Mucosa of rectum (tissue), 2 donors: ENCODE results near the gene PRKG1.

Source experiments
- H3K27ac ChIP-seq, 2 donors: one replicate each; pipeline ENCODE4 v1.7.0; 2013; ENCODE audit warnings: inconsistent platforms in 2 of 2, low read depth in 2 of 2, low read length in 2 of 2
- H3K27me3 ChIP-seq, 2 donors: one replicate each; pipeline ENCODE4 v1.7.0; 2013; ENCODE audit warnings: low read length in 2 of 2; ENCODE audit not compliant: control insufficient read depth in 2 of 2, insufficient read depth in 2 of 2
- H3K36me3 ChIP-seq, 2 donors: one replicate each; pipeline ENCODE4 v1.7.0; 2013; ENCODE audit warnings: low read length in 2 of 2; ENCODE audit not compliant: control insufficient read depth in 2 of 2, insufficient read depth in 2 of 2
- H3K4me1 ChIP-seq, 2 donors: one replicate each; pipeline ENCODE4 v1.7.0; 2013; ENCODE audit warnings: low read length in 2 of 2, mild to moderate bottlenecking in 1 of 2; ENCODE audit not compliant: control insufficient read depth in 2 of 2, insufficient read depth in 2 of 2
- H3K4me3 ChIP-seq, 2 donors: one replicate each; pipeline ENCODE4 v1.7.0; 2013; ENCODE audit warnings: low read length in 2 of 2
- H3K9ac ChIP-seq, 2 donors: one replicate each; pipeline ENCODE4 v1.7.0; 2013; ENCODE audit warnings: low read length in 2 of 2, low read depth in 1 of 2, mild to moderate bottlenecking in 1 of 2
- H3K9me3 ChIP-seq, 2 donors: one replicate each; pipeline ENCODE4 v1.7.0; 2013; ENCODE audit warnings: low read length in 2 of 2; ENCODE audit not compliant: control insufficient read depth in 2 of 2
- donor health status: healthy.
- donor health status: Normal muscosa, but diverticular disease.

Gene PRKG1

DNA sequence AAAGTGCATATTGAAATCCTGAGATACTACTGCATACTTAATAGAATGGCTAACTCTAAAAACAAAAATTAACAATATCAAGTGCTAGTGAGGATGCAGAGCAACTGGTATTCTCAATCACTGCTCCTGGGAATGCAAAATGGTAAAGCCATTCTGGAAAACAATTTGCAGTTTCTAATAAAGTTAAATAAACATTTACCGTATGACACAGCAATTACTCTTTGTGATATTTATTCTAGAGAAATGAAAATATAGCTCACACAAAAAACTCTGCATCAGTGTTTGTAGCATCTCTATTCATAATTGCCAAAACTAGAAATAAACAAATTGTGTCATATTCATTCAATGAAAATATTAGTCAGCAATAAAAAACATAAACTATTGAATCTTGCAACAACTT is 984.8 kb downstream of the PRKG1 start:
- no peak overlapping the region for H3K27ac ChIP-seq
- H3K36me3 ChIP-seq, result no peaks in the 10 kb centered on the region
- H3K27me3 ChIP-seq, result no peaks in the 10 kb centered on the region
- no peak overlapping the region for H3K4me3 ChIP-seq
- no peak overlapping the region for H3K9ac ChIP-seq
- H3K4me1 ChIP-seq, result no peaks in the 10 kb centered on the region
- no peaks in the 10 kb centered on the region for H3K9me3 ChIP-seq

GRCh38 chr10:52063159-52063558 is 988.9 kb downstream of the PRKG1 start:
- no peak overlapping the region for H3K27ac ChIP-seq
- H3K27me3 ChIP-seq, result no peaks in the 10 kb centered on the region
- no peak overlapping the region for H3K9ac ChIP-seq
- no peak overlapping the region for H3K4me3 ChIP-seq
- no peaks in the 10 kb centered on the region for H3K36me3 ChIP-seq
- H3K9me3 ChIP-seq, result no peaks in the 10 kb centered on the region
- H3K4me1 ChIP-seq, result no peaks in the 10 kb centered on the region

DNA sequence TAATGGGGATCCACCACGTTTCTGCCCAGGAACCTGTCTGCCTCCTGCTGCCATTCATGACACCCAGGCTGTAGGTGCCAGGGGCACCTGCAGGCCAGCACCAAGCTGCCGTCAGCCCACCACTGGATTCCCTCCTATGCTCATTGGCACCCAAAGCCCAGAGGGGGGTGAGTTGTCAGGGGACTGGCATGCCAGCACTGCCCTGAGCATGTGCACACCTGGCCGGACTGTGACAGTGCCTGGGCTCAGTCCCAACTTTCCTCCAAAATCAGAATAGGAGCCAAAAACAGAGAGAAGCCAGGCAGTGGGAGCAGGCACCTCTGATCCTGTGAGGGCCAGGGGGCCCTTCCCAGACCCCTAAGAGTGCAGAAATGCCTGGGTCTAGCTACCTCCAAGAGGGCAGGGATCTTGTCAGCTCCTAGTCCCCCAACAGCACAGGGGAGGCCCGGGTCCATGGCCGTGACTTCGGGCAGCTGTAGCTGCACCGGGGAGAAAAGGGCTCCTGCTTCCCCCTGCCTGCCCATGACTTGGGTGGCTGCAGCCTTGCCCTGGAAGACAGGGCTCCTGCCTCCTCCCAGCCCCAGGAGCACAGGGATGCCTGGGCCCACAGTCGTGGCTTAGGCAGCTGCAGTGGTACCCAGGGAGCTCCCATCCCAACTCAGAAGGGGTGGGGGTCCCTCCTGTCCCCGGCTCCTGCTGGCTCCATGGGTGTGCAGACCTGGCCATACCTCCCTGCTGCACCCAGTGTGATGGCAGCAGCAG is 990.0 kb downstream of the PRKG1 start:
- H3K27me3 ChIP-seq, result no peaks in the 10 kb centered on the region
- H3K27ac ChIP-seq, result no peak overlapping the region
- no peaks in the 10 kb centered on the region for H3K4me1 ChIP-seq
- no peaks in the 10 kb centered on the region for H3K9me3 ChIP-seq
- no peak overlapping the region for H3K9ac ChIP-seq
- H3K36me3 ChIP-seq, result no peaks in the 10 kb centered on the region
- H3K4me3 ChIP-seq, result no peak overlapping the region

DNA sequence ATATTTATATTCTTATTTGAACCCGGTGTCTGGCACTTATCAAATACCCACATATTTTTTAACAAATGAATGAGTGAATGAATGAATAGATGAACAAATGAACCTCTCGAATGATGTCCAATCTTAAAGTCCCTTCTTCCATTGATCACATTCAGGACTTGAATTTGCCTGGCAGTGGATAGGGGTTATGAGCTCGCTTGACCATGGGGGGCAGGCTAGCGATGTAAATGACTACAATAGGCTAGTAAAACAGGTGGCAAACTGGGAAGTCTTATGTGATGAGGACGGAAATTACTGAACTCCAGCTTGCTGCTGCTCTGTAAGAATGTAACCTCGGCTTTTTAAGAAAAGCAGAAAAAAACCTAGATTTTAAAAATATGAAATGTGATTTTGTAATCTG is 992.1 kb downstream of the PRKG1 start:
- Histone ChIP-seq H3K36me3 (no peaks in the 10 kb centered on the region), H3K27ac (no peak overlapping the region), H3K9me3 (no peaks in the 10 kb centered on the region), H3K4me1 (no peaks in the 10 kb centered on the region), H3K9ac (no peak overlapping the region), H3K27me3 (no peaks in the 10 kb centered on the region), H3K4me3 (no peak overlapping the region)

GRCh38 chr10:52068485-52068884 is 994.2 kb downstream of the PRKG1 start:
- Histone ChIP-seq H3K4me1 (no peaks in the 10 kb centered on the region), H3K9ac (no peak overlapping the region), H3K27ac (no peak overlapping the region), H3K9me3 (no peaks in the 10 kb centered on the region), H3K4me3 (no peak overlapping the region), H3K27me3 (no peaks in the 10 kb centered on the region), H3K36me3 (no peaks in the 10 kb centered on the region)

DNA sequence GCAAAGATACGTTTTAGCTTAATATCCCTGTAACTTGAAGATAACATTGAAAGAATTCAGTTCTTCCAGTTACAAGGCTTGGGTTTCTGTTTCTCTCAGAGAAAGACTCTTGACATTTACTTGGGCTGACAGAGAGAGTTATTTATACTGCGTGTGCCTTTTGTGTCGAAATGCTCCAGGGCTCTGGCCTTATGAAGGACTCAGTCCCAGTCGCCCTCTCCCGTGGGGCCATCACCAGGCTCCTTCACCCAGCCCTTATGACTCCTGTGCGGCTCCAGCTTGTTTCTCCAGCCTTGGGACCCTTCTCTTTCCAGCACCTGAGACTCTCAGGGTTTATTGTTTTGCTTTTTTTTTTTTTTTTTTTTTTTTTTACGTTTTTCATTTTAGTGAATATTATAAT is 997.5 kb downstream of the PRKG1 start:
- H3K4me3 ChIP-seq, result no peak overlapping the region
- no peak overlapping the region for H3K27ac ChIP-seq
- H3K4me1 ChIP-seq, result no peaks in the 10 kb centered on the region
- no peaks in the 10 kb centered on the region for H3K9me3 ChIP-seq
- H3K27me3 ChIP-seq, result no peaks in the 10 kb centered on the region
- H3K36me3 ChIP-seq, result no peaks in the 10 kb centered on the region
- no peak overlapping the region for H3K9ac ChIP-seq

DNA sequence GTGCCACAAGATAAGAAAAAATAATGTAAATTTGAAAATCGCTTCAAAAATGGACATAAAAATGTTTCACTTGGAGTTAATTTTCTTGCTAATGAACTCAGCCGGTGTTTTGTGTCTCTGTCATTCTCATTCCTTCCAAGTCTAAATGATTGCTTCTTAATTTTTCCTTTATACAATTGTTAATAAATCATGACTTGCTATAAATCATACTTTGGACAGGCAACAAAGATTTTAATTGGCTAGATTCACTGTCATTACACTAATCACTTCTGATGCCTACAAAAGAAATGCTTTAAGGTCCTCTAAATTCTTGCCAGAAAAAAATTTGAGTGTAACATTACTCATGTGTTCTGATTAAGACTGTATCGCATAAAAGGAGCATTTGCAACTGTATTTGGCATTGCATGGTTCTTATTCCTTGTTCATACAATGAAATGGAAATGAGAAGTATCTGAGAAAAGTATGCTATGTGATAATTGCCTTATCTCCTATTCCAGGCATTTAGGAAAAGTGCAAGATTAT is 1000.3 kb downstream of the PRKG1 start:
- H3K4me1 ChIP-seq, result no peaks in the 10 kb centered on the region
- H3K9ac ChIP-seq, result no peak overlapping the region
- H3K36me3 ChIP-seq, result no peaks in the 10 kb centered on the region
- H3K4me3 ChIP-seq, result no peak overlapping the region
- H3K9me3 ChIP-seq, result no peaks in the 10 kb centered on the region
- H3K27me3 ChIP-seq, result no peaks in the 10 kb centered on the region
- H3K27ac ChIP-seq, result no peak overlapping the region

GRCh38 chr10:52077814-52078213 is 1003.5 kb downstream of the PRKG1 start:
- Histone ChIP-seq H3K9me3 (no peaks in the 10 kb centered on the region), H3K9ac (no peak overlapping the region), H3K27ac (no peak overlapping the region), H3K36me3 (no peaks in the 10 kb centered on the region), H3K4me1 (no peaks in the 10 kb centered on the region), H3K4me3 (no peak overlapping the region), H3K27me3 (no peaks in the 10 kb centered on the region)

DNA sequence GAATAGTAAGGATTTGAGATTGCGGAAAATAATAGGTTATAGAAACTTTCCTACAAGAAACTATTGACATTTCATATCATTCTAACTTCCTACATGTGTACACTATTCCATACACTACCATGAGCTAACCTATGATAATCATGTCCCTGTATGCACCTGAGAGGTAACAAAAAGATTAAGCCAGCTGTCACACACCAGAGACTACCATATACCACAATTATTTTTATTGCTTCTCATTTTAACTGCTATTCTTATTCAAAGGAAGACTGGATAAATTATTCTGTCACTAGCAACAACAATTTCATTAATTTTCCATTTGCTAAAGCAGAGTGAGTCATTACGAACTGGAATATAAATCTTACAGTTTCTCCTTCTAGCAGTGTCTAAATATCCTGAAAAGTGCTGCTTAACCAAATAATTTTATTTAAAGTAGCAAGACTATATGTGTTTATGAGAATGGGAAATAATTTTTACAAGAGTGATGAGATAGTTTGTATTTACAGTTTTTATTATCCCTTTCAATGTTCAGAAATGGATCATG is 1004.2 kb downstream of the PRKG1 start:
- Histone ChIP-seq H3K27me3 (no peaks in the 10 kb centered on the region), H3K4me1 (no peaks in the 10 kb centered on the region), H3K4me3 (no peak overlapping the region), H3K27ac (no peak overlapping the region), H3K9me3 (no peaks in the 10 kb centered on the region), H3K9ac (no peak overlapping the region), H3K36me3 (no peaks in the 10 kb centered on the region)

DNA sequence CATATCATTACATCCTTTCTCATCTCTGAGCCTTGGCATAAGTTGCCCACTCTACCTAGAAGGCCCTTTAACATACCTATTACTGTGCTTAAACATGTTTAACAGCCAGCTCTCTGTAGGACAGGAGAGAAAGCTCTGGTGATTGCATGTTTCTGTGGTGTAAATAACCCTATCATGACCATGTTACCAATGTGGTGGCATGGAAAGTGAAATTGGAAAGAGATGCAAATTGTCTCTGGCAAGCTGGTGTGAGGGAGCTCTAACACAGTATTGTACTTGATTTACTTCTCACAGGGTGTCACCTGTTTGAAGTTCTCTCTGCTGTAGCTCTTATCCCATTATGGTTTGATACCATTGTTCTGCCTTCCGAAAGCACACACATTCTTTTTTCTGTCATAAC is 1008.0 kb downstream of the PRKG1 start:
- no peaks in the 10 kb centered on the region for H3K4me1 ChIP-seq
- H3K27ac ChIP-seq, result no peak overlapping the region
- no peak overlapping the region for H3K9ac ChIP-seq
- H3K36me3 ChIP-seq, result no peaks in the 10 kb centered on the region
- no peak overlapping the region for H3K4me3 ChIP-seq
- H3K27me3 ChIP-seq, result no peaks in the 10 kb centered on the region
- no peaks in the 10 kb centered on the region for H3K9me3 ChIP-seq
